PC-9 (cell line): Measurements from ENCODE around the gene RNF114. TPM values are rescaled to one million over a fixed set of nuclear protein-coding genes. Genes with fewer than 3 reads are reported as not detected.

ENCODE experiments used
- BruUV-seq: library from RNA; stranded (reverse); fragments of 400-500 nt; replicated peaks from 2 replicates; lab custom pipeline; 2021; lab: Mats Ljungman, UMichigan
- CTCF ChIA-PET: fragments of 300-600 bp; sonication (Branson Sonifier 250); formaldehyde crosslinking; loops from one replicate; lab custom pipeline; 2022; ENCODE audit warnings: antibody characterized with exemption; lab: Charles Lee
- POLR2A ChIA-PET: fragments of 300-600 bp; sonication (Branson Sonifier 250); formaldehyde crosslinking; loops from one replicate; lab custom pipeline; 2022; ENCODE audit warnings: antibody characterized with exemption; ENCODE audit not compliant: unreplicated experiment; lab: Charles Lee
- DNase-seq, 2 experiments: peaks; one replicate each; pipeline versions ENCODE4 v3.0.0 to v3.0.0-alpha.2; 2015 to 2022; ENCODE audit warnings: mixed read lengths in 1 of 2
- H2AFZ ChIP-seq: fragments of 200-600 bp; sonication (generic); 2 replicates; pipeline ENCODE4 v1.8.1; 2017; ENCODE audit warnings: antibody characterized with exemption
- H3F3A ChIP-seq: fragments of 200-600 bp; sonication (generic); 2 replicates; pipeline ENCODE4 v1.8.1; 2017; ENCODE audit warnings: antibody characterized with exemption, mild to moderate bottlenecking, low read depth; ENCODE audit not compliant: insufficient read depth
- H3K27ac ChIP-seq: fragments of 200-600 bp; sonication (generic); 2 replicates; pipeline ENCODE4 v1.6.1; 2016; ENCODE audit warnings: mixed run types
- H3K27me3 ChIP-seq: fragments of 200-600 bp; sonication (generic); 2 replicates; pipeline ENCODE4 v1.6.1; 2016; ENCODE audit warnings: low read depth, mixed run types; ENCODE audit not compliant: insufficient read depth
- H3K36me3 ChIP-seq: fragments of 200-600 bp; sonication (generic); 2 replicates; pipeline ENCODE4 v1.6.1; 2016; ENCODE audit warnings: low read depth, mixed run types
- H3K4me1 ChIP-seq: fragments of 200-600 bp; sonication (generic); replicated peaks from 2 replicates; pipeline ENCODE4 v1.6.1; 2016; ENCODE audit warnings: mixed run types; ENCODE audit not compliant: insufficient read depth
- H3K4me2 ChIP-seq: fragments of 200-600 bp; sonication (generic); 2 replicates; pipeline ENCODE4 v1.6.1; 2017; ENCODE audit warnings: mixed run types
- H3K4me3 ChIP-seq: fragments of 200-600 bp; sonication (generic); 2 replicates; pipeline ENCODE4 v1.6.1; 2016; ENCODE audit warnings: mixed run types
- H3K79me2 ChIP-seq: fragments of 200-600 bp; sonication (generic); 2 replicates; pipeline ENCODE4 v1.6.1; 2017; ENCODE audit warnings: low read depth, mixed run types
- H3K9me2 ChIP-seq: fragments of 200-600 bp; sonication (generic); 2 replicates; pipeline ENCODE4 v1.8.1; 2017; ENCODE audit warnings: mild to moderate bottlenecking; ENCODE audit not compliant: insufficient read depth
- H3K9me3 ChIP-seq: fragments of 200-600 bp; sonication (generic); 2 replicates; pipeline ENCODE4 v1.8.1; 2016; ENCODE audit warnings: low read depth; ENCODE audit not compliant: insufficient read depth
- H4K20me1 ChIP-seq: fragments of 200-600 bp; sonication (generic); 2 replicates; pipeline ENCODE4 v1.8.1; 2017; ENCODE audit not compliant: insufficient read depth
- EZH2 ChIP-seq: fragments of 200-600 bp; sonication (generic); IDR thresholded peaks from 2 replicates; pipeline ENCODE4 v1.8.0; 2017; ENCODE audit warnings: antibody characterized with exemption, low read depth
- intact Hi-C: fragments of 100-400 bp; cut with micrococcal nuclease; formaldehyde crosslinking; loops from one replicate; pipeline ENCODE4 v1.10.0; 2022; ENCODE audit not compliant: unreplicated experiment
- total RNA-seq: library from RNA; stranded (reverse); gene quantifications from 2 replicates; pipeline ENCODE4 v1.2.3, GENCODE V29; 2021
- TF ChIP-seq, protein P1 (sequence below): fragments of 200-600 bp; sonication (generic); conservative IDR thresholded peaks from 2 replicates; pipeline ENCODE4 v1.6.1; 2017; ENCODE audit warnings: mixed run types, antibody characterized with exemption, mild to moderate bottlenecking, moderate library complexity

RNF114 gene
- total RNA-seq, 1 experiment from 2014 or later, result 92.5 TPM

GRCh38 chr20:49906615-49907154 lies 29.5 kb upstream of the RNF114 start:
- Histone ChIP-seq H3K9me3 (no peaks in the 10 kb centered on the region), H4K20me1 (peaks cover 28% of the 10 kb centered on the region), H2AFZ (no peak overlapping the region), H3K4me2 (no peak overlapping the region), H3K27ac (no peak overlapping the region), H3F3A (peaks cover 22% of the 10 kb centered on the region; the same call in 1 of the 2 replicates), H3K79me2 (peaks cover 25% of the 10 kb centered on the region), H3K4me3 (no peak overlapping the region), H3K27me3 (no peaks in the 10 kb centered on the region), H3K4me1 (no peaks in the 10 kb centered on the region), H3K9me2 (no peaks in the 10 kb centered on the region), H3K36me3 (peaks cover 48% of the 10 kb centered on the region)
- intact Hi-C loops, result no loop called here
- ChIA-PET CTCF (interaction anchor here (0.6 kb wide), 1 partner anchor 9 kb away, joined by 4 read pairs; the partner anchor contains the start of gene SPATA2), POLR2A (no interaction called here)
- no TSS peak for BruUV-seq
- TF ChIP-seq EZH2, result no peak
- TF ChIP-seq, protein P1, sequence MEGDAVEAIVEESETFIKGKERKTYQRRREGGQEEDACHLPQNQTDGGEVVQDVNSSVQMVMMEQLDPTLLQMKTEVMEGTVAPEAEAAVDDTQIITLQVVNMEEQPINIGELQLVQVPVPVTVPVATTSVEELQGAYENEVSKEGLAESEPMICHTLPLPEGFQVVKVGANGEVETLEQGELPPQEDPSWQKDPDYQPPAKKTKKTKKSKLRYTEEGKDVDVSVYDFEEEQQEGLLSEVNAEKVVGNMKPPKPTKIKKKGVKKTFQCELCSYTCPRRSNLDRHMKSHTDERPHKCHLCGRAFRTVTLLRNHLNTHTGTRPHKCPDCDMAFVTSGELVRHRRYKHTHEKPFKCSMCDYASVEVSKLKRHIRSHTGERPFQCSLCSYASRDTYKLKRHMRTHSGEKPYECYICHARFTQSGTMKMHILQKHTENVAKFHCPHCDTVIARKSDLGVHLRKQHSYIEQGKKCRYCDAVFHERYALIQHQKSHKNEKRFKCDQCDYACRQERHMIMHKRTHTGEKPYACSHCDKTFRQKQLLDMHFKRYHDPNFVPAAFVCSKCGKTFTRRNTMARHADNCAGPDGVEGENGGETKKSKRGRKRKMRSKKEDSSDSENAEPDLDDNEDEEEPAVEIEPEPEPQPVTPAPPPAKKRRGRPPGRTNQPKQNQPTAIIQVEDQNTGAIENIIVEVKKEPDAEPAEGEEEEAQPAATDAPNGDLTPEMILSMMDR, result no peak
- no peak for DNase-seq

DNA sequence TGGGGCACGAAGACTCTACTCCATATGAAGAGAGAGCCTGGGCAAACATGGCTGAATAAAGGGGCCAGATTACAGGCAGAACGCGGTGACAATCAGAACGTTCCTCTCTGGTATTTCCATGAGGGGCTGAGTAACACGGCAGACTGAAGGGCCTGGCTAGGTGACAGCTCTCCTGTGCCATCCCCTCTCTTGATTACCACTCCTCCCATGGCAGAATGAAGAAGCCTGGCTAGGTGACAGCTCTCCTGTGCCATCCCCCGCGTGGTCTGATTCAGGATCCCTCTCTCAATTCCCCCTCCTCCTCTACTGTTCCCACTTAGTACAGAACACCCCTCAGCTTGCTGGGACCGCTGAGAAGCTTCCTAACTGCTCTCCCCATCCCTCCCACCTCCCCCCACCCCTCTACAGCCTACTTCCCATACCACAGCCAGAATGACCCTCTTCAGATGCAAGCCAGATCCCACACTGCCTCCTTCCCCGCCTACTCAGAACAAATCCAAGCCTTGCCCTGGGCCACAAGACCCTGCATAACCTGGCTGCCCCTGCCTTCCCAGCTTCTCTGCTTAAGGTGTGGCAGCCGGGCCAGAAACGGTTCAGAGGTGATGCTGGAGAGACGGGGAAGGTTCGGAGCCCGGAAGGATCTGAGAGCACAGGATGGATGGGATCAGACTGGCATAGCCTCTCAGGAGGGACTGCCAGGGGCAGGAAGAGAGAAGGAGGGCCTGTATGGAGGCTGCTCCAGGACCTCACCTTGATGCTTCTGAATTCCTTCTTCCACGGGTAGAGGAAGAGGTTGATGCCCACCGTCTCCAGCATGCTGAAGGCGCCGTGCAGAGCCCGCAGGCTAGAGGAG lies 28.6 kb upstream of the RNF114 start:
- H4K20me1 ChIP-seq, result peaks cover 38% of the 10 kb centered on the region
- no peaks in the 10 kb centered on the region for H3K4me1 ChIP-seq
- BruUV-seq, result no TSS peak
- peaks cover 34% of the 10 kb centered on the region for H3K79me2 ChIP-seq
- intact Hi-C loops, result no loop called here
- H2AFZ ChIP-seq, result no peak overlapping the region
- no peak overlapping the region for H3K4me3 ChIP-seq
- H3F3A ChIP-seq, result peaks cover 12% of the 10 kb centered on the region; the same call in 1 of the 2 replicates
- no peak for DNase-seq
- peaks cover 48% of the 10 kb centered on the region for H3K36me3 ChIP-seq
- CTCF ChIA-PET, result no interaction called here
- no peaks in the 10 kb centered on the region for H3K9me2 ChIP-seq
- H3K9me3 ChIP-seq, result no peaks in the 10 kb centered on the region
- TF ChIP-seq, protein P1, result no peak
- POLR2A ChIA-PET, result no interaction called here
- no peak overlapping the region for H3K27ac ChIP-seq
- H3K4me2 ChIP-seq, result no peak overlapping the region
- H3K27me3 ChIP-seq, result no peaks in the 10 kb centered on the region

DNA sequence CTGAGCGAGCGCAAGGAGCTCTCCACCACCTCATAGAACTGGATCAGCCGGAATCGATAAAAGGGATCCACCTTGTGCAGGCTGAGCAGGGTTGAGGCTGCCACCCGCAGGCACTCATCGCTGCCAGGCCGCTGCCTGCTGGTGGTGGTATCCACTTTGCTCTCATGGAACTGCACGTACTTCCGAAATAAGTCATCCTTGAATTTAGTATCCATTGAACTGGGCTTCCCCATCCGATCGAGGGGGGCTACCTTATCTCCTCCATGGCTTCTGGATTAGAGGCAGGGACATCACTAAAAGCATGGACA lies 28.0 kb upstream of the RNF114 start:
- no TSS peak for BruUV-seq
- Histone ChIP-seq H3K27me3 (no peaks in the 10 kb centered on the region), H3K79me2 (peaks cover 40% of the 10 kb centered on the region), H3K36me3 (peaks cover 48% of the 10 kb centered on the region), H3K27ac (no peak overlapping the region), H3K9me2 (no peaks in the 10 kb centered on the region), H3K9me3 (no peaks in the 10 kb centered on the region), H3F3A (peaks cover 11% of the 10 kb centered on the region; the same call in 1 of the 2 replicates), H2AFZ (no peak overlapping the region), H4K20me1 (peaks cover 41% of the 10 kb centered on the region), H3K4me2 (no peak overlapping the region), H3K4me3 (no peak overlapping the region), H3K4me1 (peaks cover 1% of the 10 kb centered on the region)
- no peak for DNase-seq
- CTCF ChIA-PET, result no interaction called here
- POLR2A ChIA-PET, result no interaction called here
- intact Hi-C loops, result no loop called here
- TF ChIP-seq EZH2, result no peak
- TF ChIP-seq, protein P1, result no peak
